AG09319 (cell line): Measurements from ENCODE around the gene THAP8.
"Not testable (repeated sequence)": the region's sequence is repeated elsewhere in the genome, so short reads cannot be mapped to it uniquely, and the experiment has no call there.

Experiments
- DNase-seq: peaks from one replicate; pipeline ENCODE4 v3.0.0-alpha.2; 2010; ENCODE audit warnings: low read depth; ENCODE audit errors: extremely low read depth
- TF ChIP-seq, protein P1 (sequence below): IDR thresholded peaks from 2 replicates; pipeline ENCODE4 v1.5.1; 2011; ENCODE audit warnings: low read depth, mild to moderate bottlenecking, inconsistent platforms, low read length, moderate library complexity

The THAP8 gene

DNA sequence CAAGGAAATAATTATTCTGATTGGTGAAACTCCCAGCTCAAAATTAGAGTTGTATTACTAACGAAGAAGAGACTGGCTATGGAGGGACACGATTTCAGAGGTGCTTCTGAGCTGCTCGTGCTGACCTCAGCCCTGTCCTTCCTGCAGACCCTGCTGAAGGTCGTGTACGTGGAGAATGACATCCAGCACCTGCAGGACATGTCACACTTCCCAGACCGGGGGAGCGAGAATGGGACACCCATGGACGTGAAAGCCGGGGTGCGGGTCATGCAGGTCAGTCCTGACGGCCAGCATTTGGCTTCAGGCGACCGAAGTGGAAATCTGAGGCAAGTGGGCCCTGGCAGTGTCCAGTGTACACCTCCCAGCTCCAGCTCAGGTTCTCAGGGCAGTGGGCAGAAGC is 28.8 kb upstream of the THAP8 start:
- no peak for DNase-seq

DNA sequence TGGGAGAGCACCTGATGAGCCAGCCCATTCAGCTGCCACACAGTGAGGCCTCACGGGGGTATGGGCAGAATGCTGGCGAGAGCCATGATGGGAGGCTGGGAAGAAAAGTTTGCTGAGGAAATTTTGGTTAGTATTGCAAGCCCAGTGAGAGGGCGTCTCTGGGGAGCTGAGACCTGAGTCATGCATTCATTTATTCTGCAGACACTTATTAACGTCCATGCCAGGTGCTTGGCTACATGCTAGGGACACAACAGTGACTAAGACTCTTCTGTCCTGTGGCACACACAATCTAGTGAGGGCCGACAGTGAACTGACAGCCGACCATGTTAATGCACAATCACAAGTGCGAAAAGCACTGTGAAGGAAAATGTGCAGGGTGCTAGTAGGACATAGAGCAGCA is 27.8 kb upstream of the THAP8 start:
- no peak for DNase-seq
- TF ChIP-seq, protein P1, sequence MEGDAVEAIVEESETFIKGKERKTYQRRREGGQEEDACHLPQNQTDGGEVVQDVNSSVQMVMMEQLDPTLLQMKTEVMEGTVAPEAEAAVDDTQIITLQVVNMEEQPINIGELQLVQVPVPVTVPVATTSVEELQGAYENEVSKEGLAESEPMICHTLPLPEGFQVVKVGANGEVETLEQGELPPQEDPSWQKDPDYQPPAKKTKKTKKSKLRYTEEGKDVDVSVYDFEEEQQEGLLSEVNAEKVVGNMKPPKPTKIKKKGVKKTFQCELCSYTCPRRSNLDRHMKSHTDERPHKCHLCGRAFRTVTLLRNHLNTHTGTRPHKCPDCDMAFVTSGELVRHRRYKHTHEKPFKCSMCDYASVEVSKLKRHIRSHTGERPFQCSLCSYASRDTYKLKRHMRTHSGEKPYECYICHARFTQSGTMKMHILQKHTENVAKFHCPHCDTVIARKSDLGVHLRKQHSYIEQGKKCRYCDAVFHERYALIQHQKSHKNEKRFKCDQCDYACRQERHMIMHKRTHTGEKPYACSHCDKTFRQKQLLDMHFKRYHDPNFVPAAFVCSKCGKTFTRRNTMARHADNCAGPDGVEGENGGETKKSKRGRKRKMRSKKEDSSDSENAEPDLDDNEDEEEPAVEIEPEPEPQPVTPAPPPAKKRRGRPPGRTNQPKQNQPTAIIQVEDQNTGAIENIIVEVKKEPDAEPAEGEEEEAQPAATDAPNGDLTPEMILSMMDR = no peak

More for the DNA sequence above, 28.8 kb upstream of the THAP8 start:
- TF ChIP-seq, protein P1 = no peak

DNA sequence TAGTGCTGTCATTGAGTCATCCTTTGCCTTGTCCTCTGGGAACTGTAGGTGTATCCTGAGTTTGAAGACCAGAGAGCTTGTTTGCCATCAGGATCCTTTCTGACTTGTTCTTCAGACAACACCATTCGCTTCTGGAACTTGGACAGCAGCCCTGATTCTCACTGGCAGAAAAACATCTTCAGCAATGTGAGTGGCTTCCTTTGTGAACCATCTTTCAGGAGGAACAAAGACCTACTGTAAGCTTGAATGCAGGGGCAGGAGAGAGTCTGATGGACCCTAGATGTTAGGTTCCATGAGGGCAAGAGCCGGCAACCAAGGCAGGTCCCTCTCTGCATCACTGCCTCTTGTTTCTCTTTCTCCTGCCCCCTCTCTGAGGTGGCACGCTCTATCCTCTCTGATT is 27.3 kb upstream of the THAP8 start:
- TF ChIP-seq, protein P1 = no peak

DNA sequence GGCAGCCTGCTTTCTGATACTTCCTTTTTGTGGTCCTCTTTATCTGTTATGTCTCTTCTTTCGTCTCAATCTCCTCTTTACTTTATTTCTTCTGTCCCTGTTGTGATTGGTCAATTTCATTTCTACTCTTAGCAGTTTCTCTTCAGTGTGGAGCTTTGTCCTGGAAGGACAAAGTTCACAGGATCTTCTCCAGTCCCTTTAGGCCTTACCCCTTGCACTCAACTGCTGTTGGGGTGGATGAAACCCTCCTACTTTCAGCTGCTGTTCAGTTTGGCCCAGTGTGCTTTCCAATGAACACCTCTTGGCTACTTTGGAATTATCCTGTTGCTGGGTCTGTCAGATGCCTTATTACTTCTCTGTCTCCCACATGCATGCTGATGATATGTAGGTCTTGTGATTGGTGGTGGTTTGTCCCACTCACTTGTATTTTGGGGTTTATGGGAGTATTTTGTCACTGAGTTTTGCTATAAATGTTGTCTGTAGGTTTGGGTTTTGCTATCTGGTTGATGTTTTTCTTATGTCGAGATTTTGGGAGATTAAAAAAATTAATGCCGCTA is 25.4 kb upstream of the THAP8 start:
- no peak for DNase-seq
- TF ChIP-seq, protein P1 = no peak

More for the DNA sequence above, 27.3 kb upstream of the THAP8 start:
- DNase-seq = no peak

DNA sequence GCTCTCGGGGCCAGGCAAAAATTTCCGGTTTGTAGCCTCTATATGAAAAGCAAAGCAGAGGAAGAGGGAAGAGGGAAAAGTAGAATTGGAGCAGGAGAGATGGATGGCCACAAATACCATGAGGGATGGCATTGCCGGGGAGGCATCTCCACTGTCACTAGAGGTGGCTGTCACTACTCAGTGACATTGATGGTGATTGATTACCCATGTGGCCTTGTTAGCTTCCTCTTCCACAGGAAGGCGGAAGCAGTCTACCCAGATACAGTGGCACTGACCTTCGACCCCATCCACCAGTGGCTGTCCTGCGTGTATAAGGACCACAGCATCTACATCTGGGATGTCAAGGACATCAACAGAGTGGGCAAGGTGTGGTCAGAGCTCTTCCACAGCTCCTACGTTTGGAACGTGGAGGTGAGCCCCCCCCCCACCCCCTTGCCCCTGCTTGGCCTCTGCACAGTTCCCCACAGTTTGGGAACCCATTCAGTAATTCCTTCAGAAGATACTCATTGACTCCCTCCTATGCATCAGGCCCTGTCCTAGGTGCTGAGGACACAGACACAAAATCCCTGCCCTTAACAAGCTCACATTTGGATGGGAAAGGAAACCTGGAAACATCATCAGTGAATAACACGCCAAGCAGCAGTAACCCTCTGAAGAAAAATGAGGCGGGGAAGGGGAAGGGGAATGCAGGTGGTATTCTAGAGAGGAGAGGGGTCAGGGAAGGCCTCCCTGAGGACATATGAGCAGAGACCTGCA is 19.2 kb upstream of the THAP8 start:
- DNase-seq = no peak
- TF ChIP-seq, protein P1 = no peak

DNA sequence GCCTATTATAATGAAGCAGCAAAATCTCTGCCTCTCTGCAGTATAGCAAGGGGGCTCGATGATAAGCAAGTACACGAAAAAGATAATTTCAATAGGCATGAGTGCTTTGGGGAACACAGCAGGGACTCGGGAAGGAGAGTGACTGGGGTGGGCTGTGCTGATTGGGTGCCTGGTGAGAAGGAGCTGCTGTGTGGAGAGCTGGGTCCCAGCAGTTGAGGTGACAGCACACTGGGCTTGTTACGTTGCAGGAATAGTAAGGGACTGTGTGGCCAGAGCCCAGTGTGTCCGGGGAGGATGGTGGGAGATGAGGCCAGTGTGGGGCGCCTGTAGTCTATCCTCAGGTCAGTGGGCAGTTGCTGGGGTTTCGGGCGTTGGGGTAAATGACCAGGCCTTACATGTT is 18.0 kb upstream of the THAP8 start:
- no peak for DNase-seq
- TF ChIP-seq, protein P1 = no peak

DNA sequence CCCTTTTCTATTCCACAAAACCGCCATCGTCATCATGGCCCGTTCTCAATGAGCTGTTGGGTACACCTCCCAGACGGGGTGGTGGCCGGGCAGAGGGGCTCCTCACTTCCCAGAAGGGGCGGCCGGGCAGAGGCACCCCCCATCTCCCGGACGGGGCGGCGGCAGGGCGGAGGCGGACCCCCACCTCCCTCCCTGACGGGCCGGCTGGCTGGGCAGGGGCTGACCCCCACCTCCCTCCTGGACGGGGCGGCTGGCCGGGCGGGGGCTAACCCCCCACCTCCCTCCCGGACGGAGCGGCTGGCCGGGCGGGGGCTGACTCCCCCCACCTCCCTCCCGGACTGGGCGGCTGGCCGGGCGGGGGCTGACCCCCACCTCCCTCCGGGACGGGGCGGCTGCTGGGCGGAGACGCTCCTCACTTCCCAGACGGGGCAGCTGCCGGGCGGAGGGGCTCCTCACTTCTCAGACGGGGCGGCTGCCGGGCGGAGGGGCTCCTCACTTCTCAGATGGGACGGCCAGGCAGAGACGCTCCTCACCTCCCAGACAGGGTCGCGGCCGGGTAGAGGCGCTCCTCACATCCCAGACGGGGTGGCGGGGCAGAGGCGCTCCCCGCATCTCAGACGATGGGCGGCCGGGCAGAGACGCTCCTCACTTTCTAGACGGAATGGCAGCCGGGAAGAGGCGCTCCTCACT is 14.9 kb upstream of the THAP8 start:
- DNase-seq = not testable (repeated sequence)
